Activated CD8-positive, alpha-beta memory T cell treated with anti-CD3 and anti-CD28 coated beads for 48 hours (primary cell): ENCODE data around the gene TRPM3.

Experiments used
- DNase-seq, 3 experiments: peaks; one replicate each; pipeline ENCODE4 v3.0.0-alpha.2; 2020; ENCODE audit warnings: low read depth in 2 of 3, low spot score in 2 of 3

Gene TRPM3

DNA sequence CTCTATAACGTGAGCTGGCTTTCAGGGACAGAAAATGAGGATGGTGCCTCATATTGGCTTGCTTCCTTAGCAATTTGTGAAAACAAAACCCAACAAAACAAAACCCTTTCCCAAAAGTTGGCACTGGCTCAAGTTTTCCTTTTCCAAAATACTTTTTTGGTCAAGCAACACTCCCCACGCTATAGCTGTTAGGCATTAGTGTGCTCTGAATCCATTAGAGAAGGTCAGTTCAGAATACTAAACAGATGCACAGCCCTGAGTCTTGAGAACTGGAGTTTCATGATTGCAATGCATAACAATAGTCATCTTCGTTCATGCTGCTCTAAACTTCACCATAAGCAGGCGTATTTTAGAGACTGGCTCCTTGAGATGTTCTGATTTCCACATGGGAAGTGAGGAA is 534.9 kb downstream of the TRPM3 start:
- DNase-seq, result no peak

DNA sequence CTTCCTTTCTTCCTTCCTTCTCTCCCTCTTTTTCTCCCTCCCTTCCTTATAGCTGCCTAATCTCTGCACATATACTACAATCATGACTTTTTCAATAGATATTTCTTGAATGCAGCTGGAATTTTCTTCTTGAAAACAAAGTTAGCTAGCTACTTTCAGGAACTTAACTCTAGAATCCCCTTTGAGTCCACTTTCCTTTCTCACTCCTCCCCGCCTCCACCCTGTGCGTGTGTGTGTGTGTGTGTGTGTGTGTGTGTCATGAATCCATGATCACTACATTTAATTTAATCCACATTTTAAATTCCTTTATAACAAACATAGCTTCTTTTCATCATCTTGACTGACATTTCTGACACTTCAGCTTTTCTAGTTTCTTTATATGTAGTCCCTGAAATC is 539.5 kb downstream of the TRPM3 start:
- no peak for DNase-seq

DNA sequence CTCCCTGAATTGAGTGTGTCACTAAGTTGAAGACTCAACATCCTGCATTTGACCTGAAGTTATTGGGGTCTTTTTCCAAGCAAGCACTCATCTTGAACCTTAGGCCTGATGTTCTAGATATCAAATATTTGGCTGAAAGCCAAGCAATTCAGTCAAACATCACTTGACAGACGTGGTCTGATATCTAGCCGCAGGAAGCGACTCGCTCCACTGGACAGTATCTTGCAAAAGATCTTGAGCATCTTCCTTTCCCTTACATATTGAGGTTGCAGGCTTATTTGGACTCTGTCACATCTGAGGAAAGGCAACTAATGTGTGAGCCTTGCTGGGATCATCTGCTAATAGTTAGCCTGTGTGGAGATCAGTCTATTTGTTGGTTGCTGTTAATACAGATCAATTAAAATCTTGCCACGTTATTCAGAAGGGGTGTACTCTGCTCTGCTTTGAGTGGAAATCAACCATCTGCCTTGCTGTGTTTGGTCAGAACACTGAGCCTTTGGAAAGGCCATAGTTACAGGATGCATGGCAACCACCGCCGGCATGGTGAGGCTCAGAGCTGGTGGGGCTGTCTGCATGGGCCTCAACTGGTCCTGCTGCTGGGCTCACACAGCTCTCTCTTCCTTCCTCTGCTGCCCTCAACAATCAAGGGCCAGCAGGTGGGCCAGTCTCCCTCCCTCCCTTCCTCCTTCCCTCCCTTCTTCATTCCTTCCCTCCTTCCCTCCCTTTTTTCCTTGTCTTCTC is 540.0 kb downstream of the TRPM3 start:
- no peak for DNase-seq

DNA sequence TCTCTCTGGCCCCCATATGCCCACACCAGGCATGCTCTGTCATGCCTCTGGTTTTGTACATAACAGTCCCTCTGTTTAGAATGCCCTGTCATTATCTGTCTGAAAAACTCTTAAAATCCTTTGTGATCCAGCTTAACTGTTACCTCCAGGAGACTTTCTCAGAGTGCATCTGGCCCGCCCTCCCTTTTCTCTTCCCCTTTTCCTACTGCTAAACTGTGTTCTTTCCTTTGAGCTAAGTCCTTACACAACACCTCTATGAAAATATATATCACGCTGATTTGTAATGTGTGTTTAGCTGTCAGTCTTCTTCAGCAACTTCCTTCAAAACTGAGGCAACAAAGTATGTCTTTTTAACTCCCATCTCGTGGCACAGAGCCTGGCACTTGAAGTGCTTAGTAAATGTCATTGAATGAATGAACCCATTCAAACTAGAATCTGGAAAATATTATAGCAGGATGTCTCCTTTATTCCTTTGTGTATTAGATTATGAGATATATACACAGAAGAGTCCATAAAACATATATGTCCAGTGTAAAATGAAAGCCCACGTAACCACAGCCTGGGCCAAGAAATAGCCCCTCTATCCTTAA is 540.7 kb downstream of the TRPM3 start:
- DNase-seq, result no peak

DNA sequence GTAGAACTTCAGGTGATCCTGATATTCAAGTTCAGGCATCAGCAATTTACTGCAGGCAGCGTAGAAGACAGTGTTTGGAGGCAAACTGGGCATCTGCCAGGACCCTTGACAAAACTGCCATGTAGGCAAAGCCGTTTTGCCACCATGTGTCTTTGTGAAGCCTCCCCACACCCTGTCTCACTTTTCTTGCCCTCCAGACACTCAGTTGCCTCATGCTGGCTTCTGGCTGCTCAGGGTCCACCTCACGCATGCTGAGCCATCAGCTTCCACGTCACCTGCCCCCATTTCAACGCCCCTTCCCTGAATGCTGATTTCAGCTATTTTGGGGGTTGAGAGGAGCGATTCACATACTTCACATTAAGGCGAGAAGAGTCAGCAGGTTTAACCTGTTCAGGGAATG is 541.7 kb downstream of the TRPM3 start:
- no peak for DNase-seq

DNA sequence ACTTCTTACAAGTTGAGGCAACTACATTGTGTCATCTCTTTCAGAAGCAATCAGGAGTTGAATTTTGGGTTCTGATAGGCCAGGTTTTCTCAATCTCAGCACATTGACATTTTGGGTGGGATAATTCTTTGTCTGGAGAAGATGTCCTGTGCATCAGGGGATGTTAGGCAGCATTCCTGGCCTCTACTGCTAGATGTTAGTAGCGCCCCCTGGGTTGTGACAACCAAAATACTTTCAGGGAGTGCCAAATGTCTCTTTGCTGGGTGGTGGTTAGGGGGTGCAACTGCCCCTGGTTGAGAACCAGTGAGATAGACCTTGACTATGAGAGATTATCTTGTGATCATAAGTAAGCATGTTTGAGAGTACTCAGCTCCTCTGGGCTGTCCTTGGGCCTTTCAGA is 542.7 kb downstream of the TRPM3 start:
- DNase-seq, result no peak

DNA sequence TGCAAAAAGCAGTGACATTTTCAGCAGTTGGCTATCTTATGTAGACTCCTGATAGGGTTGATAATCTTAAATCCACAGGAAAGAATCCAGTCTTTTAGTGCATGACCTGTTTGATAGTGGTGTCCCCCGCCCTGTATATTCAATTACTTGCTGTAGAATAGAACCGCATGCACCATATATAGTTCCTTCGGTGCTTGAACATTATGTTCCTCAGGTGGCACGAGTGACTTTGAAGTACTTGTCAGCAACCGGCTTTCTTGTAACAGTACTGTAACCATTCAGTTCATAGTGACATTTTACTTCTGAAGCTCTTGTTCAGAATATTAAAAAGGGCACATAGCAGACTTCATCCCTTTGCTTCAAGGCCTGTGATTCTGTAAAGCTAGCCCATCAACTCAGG is 543.8 kb downstream of the TRPM3 start:
- no peak for DNase-seq

DNA sequence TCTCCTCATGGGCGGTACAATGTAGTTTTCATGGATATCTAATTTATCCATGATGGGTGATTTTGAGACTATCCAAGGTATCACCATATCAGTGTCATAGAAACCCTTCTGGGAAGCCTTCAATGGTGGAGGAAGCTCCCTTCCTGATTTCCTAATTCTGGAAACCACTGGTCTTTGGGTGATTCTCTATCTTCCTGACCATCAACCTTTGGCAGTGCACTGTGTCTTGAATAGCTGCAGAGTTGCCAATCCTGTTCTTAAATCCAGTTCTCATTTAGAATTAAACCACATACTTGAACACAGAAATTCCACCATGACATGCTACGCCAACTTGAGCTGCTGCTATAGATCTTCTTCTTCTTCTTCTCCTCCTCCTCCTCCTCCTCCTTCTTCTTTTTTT is 545.3 kb downstream of the TRPM3 start:
- DNase-seq, result no peak

DNA sequence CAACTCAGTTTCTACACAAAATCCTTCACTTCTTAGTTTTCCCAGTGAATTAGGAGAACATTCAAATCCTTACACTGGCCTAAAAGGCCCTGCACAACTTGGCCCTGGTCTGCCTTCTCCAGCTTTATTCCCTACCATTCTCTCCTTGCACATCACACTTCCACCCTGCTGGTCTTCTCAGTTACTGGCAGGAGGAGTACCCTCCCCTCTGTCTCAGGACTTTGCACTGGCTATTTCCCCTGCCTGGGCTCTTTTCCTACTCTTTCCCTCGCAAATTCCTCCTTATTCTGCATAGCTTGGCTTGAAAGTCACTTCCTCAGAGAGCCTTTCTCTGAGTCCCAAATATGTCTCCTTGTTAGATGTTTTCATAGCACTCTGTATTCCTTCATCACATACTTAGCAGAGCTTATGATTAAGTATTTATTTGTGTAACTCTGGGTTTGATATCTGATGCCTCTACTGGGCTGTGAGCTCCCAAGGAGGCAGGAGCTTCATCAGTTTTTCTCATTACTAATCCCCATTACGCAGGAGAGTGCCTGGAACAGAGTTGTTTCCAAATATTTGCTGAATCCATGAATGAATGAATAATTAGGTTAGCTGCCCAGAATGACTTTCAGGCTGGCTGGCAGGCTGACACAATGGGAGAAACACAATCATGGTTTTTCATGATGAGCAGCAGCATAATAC is 547.1 kb downstream of the TRPM3 start:
- DNase-seq, result no peak

DNA sequence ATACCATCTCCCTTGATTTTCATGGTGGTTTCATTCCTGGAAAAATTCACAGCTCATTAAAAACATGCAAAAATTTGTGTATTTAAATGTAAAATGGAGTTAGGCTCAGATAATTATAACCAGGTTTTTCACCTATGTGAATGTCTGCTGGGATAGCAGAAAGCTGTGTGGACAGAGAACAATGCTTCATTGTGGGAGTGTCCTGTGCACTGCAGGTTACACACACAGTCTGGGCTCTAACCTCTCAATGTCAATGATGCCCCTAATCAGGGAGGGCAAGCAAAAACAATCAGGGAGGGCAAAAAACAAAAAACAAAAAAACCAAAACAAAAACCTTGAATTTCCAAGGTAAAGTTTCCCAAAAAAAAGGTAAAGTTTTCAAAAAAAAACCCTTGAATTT is 548.1 kb downstream of the TRPM3 start:
- no peak for DNase-seq

DNA sequence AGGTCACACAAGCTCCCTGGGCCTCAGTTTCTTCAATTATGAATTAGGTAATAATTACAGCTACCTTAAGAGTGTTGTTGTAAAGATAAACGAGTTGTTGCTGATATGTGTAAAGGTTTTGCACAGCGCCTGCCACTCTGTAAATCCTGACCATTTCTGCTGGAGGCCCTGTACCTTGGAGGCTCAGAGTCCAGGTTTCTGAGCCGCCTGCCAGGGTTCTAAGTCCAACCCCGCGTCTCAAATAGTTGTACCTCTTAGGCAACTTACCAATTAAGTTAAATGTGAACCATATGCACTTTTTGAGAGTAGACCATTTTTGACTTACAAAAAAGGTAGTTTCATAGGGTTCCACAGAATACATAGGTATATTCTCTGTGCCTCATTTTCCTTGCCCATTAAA is 550.2 kb downstream of the TRPM3 start:
- DNase-seq, result no peak

DNA sequence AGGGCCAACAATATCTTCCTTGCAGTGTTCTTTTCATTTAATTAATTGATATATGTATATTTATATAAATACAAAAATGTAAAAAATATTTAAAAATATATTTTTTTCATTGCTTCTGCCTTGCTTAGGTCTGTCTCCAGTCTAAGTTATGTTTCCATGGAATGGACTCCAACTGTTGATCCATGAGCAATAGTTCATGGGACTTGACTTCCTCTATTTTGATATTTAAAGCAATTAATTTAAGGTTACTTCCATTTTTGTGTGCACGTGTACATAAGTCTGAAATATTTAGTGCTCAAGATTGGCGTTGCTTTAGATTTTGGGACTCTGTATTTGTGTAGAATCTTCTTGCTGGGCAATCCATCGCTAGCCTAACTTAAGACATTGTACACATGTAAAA is 551.6 kb downstream of the TRPM3 start:
- no peak for DNase-seq

DNA sequence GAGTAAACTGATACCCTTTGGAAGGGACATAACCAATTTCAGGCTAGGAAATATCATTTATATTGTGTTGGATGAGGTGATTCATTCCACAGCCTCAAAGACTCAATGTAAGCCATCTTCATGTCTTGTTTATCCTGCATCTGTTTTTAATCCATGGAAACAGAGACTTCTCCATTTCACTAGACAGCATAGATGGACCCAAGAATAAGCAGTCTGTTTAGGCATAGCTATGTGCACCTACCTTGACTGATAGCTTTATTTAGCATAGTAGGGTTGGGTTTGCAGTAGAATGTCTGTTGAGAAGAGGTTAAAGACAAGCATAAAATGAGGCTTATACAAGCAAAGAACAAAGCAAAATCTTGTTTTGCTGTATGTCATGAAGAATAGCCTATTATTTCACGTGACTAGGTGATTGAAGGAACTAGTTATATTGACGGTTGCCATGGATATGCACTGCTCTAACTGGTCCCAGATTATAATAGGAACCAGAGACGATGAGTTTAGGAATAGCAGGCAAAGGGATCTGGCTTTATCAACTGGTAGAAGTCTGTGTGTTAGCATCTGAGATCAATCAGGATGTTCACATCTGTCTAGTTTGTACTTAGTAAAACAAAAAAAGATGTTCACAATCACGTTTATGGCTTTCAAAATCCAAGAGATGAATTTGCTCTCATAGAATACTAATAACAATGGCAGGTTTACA is 552.2 kb downstream of the TRPM3 start:
- DNase-seq, result no peak

DNA sequence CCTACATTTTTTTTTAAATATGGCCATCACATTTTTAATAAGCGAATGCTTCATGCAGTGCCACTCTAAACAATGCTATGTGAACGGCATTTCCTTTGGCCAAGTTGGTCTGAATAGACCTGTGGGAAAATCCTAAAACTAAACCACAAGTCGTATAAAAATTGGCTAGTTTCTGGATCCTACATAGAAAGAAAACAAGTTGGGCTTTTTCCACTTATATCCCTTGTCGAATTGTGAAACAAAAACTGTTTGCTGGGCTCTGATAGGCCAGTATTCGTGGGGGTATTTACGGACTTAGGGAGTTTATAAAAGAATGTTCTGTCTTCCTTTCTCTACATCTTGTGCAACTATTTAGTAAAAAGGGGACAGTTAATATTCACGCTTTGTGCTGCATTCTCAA is 553.9 kb downstream of the TRPM3 start:
- DNase-seq, result no peak

DNA sequence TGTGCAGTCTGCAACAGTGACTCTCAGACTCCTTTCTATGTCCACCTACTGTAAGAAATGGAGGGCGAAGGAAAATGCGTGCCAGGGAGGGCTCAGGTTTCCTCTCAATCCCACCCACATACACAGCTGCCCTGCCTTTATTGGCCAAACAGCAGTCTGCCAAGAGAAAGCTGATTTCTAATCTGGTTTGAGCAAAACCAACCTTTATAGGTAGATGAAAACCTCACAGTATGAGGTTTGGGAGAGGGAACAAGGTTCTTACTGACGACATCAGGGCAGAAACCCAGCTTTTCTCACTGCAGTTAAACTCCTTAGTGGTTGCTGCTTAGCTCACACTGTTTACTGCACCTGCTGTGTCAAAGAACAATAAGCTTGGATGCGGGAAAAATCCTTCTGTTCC is 554.7 kb downstream of the TRPM3 start:
- no peak for DNase-seq

DNA sequence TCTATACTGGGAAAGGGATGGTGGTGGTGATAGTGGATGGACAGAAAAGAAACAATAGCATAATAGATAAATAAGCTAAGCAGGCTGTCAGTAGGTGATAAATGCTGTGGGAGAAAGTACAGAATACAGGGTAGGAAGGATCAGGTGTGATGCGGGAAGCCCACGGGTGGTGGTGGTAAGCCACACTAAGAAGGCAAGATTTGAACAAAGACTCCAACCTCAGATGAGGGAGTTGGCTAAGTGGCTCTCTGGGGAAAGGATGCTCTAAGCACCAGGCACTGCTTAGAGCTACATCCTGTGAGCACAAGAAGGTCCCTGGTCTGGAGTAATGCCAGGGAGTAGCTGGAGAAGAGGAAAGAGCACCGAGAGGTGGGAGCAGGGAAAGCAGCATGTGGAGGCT is 555.4 kb downstream of the TRPM3 start:
- DNase-seq, result no peak

DNA sequence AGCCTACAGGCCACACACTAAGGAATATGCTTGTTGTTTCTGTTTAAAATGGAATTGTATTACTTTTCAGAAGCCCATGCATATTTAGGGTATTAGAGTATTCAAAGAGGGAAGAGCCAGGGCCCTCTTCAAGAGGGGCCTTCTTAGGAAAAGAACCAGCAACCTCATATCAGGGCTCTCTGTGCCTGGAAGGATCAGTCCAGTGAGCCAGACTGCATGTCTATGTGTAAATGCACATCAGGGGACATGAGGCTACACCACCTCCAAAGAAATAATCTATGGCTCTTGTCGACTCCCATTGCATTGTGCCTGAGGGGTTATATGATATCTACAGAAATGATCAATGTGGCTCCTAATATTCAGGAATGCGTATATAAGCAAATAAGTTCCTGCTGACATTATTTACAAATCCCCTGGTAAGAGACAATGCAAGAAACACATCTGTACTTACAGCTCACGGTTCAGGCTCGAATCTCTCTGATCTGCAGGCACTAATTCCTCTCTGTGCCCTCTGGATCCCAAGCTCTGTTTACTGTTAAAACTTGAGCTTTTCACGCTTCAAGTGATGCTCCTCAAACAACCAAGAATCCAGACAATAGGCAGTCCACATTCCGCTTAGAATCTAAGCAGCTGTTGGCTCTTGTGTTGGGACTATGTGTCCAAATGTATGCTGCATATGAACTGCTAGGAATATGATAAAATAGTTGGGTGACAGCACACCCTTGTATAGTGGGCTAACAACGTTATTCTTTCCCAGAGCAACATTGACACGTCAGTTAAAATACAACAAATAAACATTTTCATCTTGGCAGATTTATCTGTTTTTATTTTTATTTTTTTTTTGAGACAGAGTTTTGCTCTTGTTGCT is 556.7 kb downstream of the TRPM3 start:
- no peak for DNase-seq

DNA sequence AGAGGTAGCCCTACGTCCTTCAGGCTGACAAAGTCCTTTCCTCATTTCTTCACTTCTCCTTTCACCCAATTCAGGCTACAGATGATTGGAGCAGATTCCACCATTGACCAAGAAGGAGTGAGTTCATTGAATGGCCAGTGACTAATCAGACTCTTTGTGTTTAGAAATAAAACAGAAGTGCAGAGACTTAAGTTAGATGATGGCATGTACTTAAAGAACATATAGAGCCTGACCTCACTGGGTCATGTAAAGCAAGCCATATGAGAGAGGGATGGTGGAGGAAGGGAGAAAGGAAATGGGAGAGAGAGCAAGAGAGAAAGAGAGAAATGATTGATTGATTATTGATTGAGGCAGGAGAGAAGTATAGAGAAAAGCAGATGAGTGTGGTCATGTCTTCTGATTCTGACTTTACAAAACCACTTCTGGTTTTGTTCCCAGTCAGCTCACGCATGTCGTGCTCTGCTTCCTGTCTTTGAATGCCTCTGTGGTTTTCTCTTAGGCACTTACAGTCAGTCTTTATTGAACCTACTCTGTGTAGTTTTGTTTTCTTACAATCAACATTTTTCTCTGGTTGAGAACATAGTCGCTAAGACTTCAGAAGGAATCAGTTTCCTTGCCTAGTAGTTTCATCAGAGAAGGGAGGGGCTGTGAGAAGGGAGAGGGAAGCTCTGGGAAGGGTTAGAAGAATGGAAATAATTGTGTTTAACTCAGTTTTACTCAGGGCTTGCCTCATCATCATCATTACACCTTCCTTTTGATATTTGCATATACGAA is 557.8 kb downstream of the TRPM3 start:
- DNase-seq, result no peak

DNA sequence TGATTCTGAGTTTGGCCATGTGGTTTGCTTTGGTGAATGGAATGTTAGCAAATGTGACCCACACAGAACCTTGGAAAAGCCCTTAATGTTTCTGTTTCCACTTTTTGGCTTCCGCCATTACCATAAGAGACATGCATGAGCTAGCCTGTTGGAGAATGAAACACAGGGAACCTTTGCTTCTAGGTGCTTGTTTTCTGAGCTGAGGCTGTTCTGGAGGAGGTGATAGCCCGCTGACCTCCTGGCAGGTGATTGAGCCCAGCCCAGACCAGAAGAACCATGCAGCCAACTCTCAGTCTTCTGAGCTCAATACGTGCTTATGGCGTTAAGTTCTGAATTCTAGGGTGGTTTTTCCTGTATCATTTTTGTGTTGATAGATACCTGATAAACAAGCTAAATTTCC is 558.4 kb downstream of the TRPM3 start:
- DNase-seq, result no peak

DNA sequence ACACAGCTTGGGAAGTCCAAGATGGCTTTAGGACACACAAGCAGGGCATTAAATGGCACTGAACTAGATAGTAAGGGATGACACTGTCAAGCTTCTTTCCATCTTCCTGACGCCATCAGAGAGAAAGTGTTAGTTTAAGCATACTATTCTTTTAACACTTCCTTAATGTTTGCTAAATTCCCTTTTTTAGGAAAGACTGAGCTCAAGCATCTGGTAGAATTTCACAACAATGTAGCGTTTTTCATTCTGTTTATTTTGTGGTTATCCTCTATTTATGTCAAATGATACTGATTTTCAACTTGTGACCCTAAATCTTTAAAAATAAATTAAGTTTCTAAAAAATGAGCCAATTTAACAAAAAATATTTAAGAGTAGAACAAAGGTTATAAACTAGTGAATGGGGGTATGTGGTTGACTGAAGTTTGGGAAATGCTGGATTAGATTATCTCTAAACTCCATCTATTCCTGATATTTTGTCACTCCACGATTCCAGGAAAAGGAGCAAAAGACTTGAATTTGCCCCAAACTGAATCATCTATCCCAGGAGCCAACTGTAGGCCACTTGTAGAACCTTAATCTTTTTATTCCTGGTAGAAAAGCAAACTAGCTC is 559.5 kb downstream of the TRPM3 start:
- no peak for DNase-seq
